Adrenal gland (tissue), 5 donors: ENCODE data around the gene TSPAN10.

ENCODE experiments used
- CTCF ChIP-seq, 6 experiments: fragments of 450-650 bp in 4 of 6; fragments of 200-600 bp in 2 of 6; sonication (generic) in 1 of 6; IDR thresholded peaks; 1 replicate in 5 of 6; 2 replicates in 1 of 6; pipeline versions ENCODE4 v1.5.1 to v1.8.0; 2016 to 2021; ENCODE audit warnings: antibody characterized with exemption in 6 of 6, mild to moderate bottlenecking in 2 of 6, moderate library complexity in 1 of 6
- POLR2A ChIP-seq, 2 donors: fragments of 450-650 bp; IDR thresholded peaks; one replicate each; pipeline ENCODE4 v1.6.1; 2017; ENCODE audit warnings: antibody characterized with exemption in 2 of 2, mild to moderate bottlenecking in 2 of 2, moderate library complexity in 1 of 2
- donor health status: DM: no; HTN: no; CAD: no.

- TF ChIP-seq CTCF (IDR thresholded peaks at IDR 0.05) (no peak), POLR2A (IDR thresholded peaks at IDR 0.05) (no peak)
Measured at GRCh38 chr17:81684442-81684911, 47.5 kb downstream of the TSPAN10 start.
